ENCODE results near the gene CD200R1L. TPM values are rescaled to one million over a fixed set of nuclear protein-coding genes. Genes with fewer than 3 reads are reported as not detected.

Gene CD200R1L
- total RNA-seq, 1 donor from 2014 or later, result not detected

GRCh38 chr3:112786002-112786590, 60.6 kb downstream of the CD200R1L start:
- no peak for ATAC-seq

DNA sequence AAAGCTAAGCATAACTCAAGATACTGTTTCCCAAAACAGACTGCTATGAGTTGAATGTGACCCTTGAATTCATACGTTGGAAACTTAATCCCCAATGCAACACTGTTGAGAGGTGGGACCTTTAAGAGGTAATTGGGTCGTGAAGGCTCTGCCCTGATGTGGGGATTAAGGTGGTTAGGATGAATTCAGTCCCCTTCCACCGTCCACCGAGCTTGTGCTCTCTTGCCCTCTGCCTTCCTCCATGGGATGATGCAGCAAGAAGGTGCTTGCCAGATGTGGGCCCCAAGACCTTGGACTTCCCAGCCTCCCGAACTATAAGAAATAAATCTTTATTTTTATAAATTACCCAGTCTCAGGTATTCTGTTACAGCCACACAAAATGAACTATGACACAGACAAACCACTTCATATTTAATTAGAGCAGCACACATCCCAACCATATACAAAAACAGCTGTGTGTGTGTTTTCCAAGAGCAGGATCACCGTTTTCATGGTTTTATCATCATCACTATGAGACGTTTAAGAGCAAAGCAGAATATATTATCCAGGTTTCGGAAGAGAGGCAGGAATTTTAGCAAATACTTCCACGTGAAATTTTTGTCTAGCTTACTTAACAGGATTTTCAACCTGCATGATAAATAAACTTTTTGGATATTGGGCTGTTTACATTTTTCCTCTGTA, 61.2 kb downstream of the CD200R1L start:
- no peak for ATAC-seq

DNA sequence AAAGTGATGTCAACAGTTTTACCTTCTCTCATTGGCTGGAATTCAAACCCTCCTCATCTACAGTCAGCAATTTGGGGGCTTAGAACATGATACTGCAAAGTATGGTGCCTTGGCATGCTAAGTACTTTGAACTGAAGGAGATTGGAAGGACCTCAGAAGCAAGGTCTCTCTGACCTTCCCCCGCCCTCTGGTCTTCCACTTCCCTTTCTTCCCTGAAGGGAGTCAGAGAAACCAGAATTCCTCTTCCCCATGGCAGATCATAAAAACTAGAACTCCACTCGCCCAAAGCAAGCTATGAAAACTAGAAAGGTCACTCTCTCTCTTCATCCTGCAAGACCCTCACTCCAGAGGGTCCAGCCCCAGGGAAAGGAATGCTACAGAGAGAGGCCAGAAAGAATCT, 64.2 kb downstream of the CD200R1L start:
- ATAC-seq, result no peak

- no peak for ATAC-seq
Observed at GRCh38 chr3:112781599-112781998, 65.1 kb downstream of the CD200R1L start.

- ATAC-seq, result peak; percentile 82
Observed at GRCh38 chr3:112779558-112780480, 66.8 kb downstream of the CD200R1L start.

GRCh38 chr3:112779011-112779410, 67.7 kb downstream of the CD200R1L start:
- no peak for ATAC-seq

GRCh38 chr3:112778353-112778948, 68.2 kb downstream of the CD200R1L start:
- peak; percentile 53 for ATAC-seq

GRCh38 chr3:112777811-112778210, 68.9 kb downstream of the CD200R1L start:
- no peak for ATAC-seq

DNA sequence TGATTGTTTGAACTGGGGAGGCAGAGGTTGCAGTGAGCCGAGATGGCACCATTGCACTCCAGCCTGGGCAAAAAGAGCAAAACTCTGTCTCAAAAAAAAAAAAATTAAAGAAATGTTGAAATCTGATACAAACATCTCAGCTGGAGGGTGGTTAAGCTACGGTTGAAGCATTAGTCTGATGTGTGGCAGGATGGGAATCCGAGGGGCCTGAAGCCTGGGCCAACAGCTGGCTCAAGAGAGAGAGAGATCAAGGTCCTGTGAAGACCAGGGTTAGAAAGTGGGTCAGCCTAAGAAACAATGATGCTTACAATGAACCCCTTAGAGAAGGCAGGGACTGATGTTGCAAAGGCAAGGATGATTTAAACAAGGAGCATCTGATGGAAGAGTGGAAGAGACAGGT, 69.8 kb downstream of the CD200R1L start:
- no peak for ATAC-seq

DNA sequence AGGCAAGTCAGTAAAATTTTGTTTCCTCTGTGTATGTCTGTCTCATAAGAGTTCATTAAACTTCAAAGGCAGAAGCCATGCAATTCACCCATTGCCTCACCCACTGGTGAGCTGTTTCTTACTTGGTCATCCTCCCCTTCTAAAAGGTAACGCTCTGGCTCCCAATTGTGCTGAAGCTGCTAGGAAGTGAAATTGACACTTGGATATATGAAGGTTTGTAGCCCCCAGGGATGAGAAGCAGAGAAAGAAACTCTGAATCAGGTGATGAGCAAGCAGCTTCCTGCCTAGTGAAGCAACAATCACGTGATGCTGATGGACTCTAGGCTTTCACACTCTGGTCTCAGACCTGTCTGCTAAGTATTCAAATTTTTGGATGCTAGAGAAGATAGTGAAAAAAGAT, 70.7 kb downstream of the CD200R1L start:
- ATAC-seq, result peak; percentile 4

- ATAC-seq, result no peak
Observed at GRCh38 chr3:112775011-112775742, 71.5 kb downstream of the CD200R1L start.

DNA sequence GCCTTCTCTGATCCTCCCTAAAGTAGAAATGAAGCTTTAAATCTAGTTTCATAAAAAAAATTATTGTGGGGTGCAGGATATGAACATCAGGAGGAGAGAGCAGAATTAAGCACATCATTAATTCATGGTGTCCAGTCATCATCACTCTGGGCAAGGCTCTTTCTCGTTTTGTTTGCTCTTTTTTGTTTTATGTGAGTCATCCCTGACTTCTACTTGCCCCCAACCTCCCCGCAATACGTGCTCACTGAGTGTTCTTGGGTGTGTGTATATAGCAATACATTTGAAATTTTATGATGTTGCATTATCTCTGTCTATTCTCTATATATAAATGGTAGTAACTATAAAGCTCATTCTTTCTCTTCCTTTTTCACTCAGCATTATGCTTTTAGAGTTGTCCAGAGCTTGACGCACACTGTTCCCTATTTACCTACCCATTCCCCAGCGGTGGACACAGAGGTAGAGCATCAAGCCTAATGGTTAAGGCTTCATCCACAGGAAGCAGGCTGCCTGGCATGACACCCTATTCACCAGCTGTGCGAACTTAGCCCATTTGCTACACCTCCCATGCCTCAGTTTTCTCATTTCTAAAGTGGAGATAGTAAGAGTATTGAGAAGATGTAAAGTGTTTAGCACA, 72.3 kb downstream of the CD200R1L start:
- ATAC-seq, result peak; percentile 87

DNA sequence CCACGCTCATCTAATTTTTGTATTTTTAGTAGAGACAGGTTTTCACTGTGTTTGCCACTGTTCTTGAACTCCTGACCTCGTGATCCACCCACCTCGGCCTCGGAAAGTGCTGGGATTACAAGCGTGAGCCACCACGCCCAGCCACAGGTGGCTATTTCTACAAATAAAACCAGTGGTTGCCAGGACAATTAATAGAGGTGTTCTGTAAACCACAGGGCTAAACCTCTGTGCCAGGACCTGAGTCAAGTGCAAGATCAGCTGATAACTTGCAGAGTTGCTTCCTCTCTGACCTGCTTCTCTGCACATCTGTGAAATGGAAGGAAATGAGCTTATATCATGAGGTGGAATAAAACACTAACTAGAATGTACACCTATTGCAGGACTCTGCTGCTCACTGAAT, 72.8 kb downstream of the CD200R1L start:
- peak; percentile 88 for ATAC-seq

- no peak for ATAC-seq
Observed at GRCh38 chr3:112770951-112771350, 75.7 kb downstream of the CD200R1L start.

DNA sequence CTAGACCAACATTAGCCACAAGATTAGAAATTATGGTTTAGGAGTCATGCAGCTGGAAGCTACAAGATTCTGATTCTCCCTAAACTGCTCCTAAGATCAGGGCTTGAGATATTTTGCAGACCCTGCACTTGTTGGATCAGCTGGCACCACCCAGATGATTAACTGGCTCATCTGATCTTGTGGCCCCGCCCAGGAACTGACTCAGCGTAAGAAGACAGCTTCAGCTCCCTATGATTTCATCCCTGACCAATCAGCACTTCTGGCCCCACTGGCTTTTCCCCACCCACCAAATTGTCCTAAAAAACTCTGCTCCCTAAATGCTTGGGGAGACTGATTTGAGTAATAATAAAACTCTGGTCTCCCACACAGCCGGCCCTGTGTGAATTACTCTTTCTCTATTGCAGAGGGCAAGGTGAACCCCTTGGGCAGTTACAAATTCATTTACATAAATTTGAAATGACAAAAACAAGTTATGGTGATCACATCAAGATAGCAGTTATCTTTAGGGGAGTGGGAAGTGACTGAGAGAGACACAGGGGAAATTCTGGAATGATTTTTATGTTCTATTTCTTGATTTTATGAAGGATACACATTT, 76.5 kb downstream of the CD200R1L start:
- peak; percentile 34 for ATAC-seq

GRCh38 chr3:112769286-112769978, 77.2 kb downstream of the CD200R1L start:
- no peak for ATAC-seq

GRCh38 chr3:112767777-112768176, 78.9 kb downstream of the CD200R1L start:
- no peak for ATAC-seq

DNA sequence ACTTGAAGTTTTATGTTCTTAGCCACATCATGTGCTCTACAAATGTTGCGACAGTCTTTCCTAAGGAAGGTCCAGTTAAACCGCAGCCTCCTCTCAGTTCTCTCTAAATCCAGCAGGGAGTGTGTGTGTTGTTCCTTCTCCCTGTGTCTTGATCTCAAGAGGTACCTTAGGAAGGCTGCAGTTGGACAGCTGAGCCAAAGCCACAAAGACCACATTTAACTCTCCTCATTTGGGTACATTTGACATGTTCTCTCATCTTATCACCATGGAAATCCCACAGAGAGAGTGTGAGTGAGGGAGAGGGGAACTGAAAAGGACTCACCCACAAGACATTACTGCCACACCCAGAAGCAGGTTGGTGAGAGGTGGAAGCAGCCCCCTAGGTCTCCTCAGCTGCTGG, 79.5 kb downstream of the CD200R1L start:
- ATAC-seq, result no peak
